ENCODE data around the gene CTNND2. TPM values are rescaled to one million over a fixed set of nuclear protein-coding genes. Genes with fewer than 3 reads are reported as not detected.

The CTNND2 gene
- total RNA-seq, 4 donors from 2014 or later = 1.3 to 2.5 (median 2.1) TPM

- H3K4me3 ChIP-seq = no peak overlapping the region
- TF ChIP-seq POLR2A (IDR thresholded peaks at IDR 0.05; ENCODE audit: low read depth) (no peak), POLR2AphosphoS5 (IDR thresholded peaks at IDR 0.05) (no peak), CTCF (IDR thresholded peaks at IDR 0.05) (no peak), EP300 (IDR thresholded peaks at IDR 0.05) (no peak)
- no peak for DNase-seq (ENCODE audit: extremely low spot score)
- H3K27me3 ChIP-seq = no peaks in the 10 kb centered on the region
- WGBS = 68% methylated on average over 5 of the region's 5 CpGs
- no peaks in the 10 kb centered on the region for H3K9me3 ChIP-seq
- intact Hi-C loops (cut with DNase I) = loop anchor here (5.0 kb wide), 1 partner anchor 485 kb away; no protein-coding TSS in a partner anchor
- no peak overlapping the region for H3K27ac ChIP-seq (replicated peaks in 1 of 4)
- no peaks in the 10 kb centered on the region for H3K4me1 ChIP-seq
- no peaks in the 10 kb centered on the region for H3K36me3 ChIP-seq
Observed at GRCh38 chr5:11181940-11182339, 722.3 kb downstream of the CTNND2 start.

- Histone ChIP-seq H3K4me1 (no peaks in the 10 kb centered on the region), H3K4me3 (no peak overlapping the region), H3K27me3 (no peaks in the 10 kb centered on the region), H3K27ac (replicated peaks in 1 of 4) (no peak overlapping the region), H3K9me3 (no peaks in the 10 kb centered on the region), H3K36me3 (no peaks in the 10 kb centered on the region)
- intact Hi-C loops (cut with DNase I) = loop anchor here (5.0 kb wide), 1 partner anchor 484 kb away; no protein-coding TSS in a partner anchor
- 100% methylated on average over 4 of the region's 6 CpGs for WGBS
- TF ChIP-seq POLR2A (IDR thresholded peaks at IDR 0.05; ENCODE audit: low read depth) (no peak), EP300 (IDR thresholded peaks at IDR 0.05) (no peak), POLR2AphosphoS5 (IDR thresholded peaks at IDR 0.05) (no peak), CTCF (IDR thresholded peaks at IDR 0.05) (no peak)
- no peak for DNase-seq (ENCODE audit: extremely low spot score)
Observed at GRCh38 chr5:11180890-11181289, 723.4 kb downstream of the CTNND2 start.

GRCh38 chr5:11177999-11178711, 726.1 kb downstream of the CTNND2 start:
- Histone ChIP-seq H3K27ac (replicated peaks in 1 of 4) (no peak overlapping the region), H3K27me3 (no peaks in the 10 kb centered on the region), H3K4me3 (no peak overlapping the region), H3K9me3 (no peaks in the 10 kb centered on the region), H3K4me1 (no peaks in the 10 kb centered on the region), H3K36me3 (no peaks in the 10 kb centered on the region)
- intact Hi-C loops (cut with DNase I) = no loop called here
- TF ChIP-seq CTCF (IDR thresholded peaks at IDR 0.05) = no peak
- TF ChIP-seq POLR2A (IDR thresholded peaks at IDR 0.05; ENCODE audit: low read depth) = no peak
- TF ChIP-seq POLR2AphosphoS5 (IDR thresholded peaks at IDR 0.05) = no peak
- TF ChIP-seq EP300 (IDR thresholded peaks at IDR 0.05) = no peak
- no peak for DNase-seq (ENCODE audit: extremely low spot score)
- 92% methylated on average over 2 of the region's 2 CpGs for WGBS

- Histone ChIP-seq H3K27ac (replicated peaks in 1 of 4) (no peak overlapping the region), H3K4me1 (no peaks in the 10 kb centered on the region), H3K27me3 (no peaks in the 10 kb centered on the region), H3K4me3 (no peak overlapping the region), H3K36me3 (no peaks in the 10 kb centered on the region), H3K9me3 (no peaks in the 10 kb centered on the region)
- WGBS = 77% methylated on average over 7 of the region's 7 CpGs
- intact Hi-C loops (cut with DNase I) = no loop called here
- no peak for DNase-seq (ENCODE audit: extremely low spot score)
- TF ChIP-seq EP300 (IDR thresholded peaks at IDR 0.05) (no peak), CTCF (IDR thresholded peaks at IDR 0.05) (no peak), POLR2A (IDR thresholded peaks at IDR 0.05; ENCODE audit: low read depth) (no peak), POLR2AphosphoS5 (IDR thresholded peaks at IDR 0.05) (no peak)
Observed at GRCh38 chr5:11174591-11174990, 729.7 kb downstream of the CTNND2 start.

- intact Hi-C loops (cut with DNase I) = no loop called here
- H3K27me3 ChIP-seq = no peaks in the 10 kb centered on the region
- no peak for DNase-seq (ENCODE audit: extremely low spot score)
- H3K4me3 ChIP-seq = no peak overlapping the region
- H3K27ac ChIP-seq (replicated peaks in 1 of 4) = no peak overlapping the region
- TF ChIP-seq POLR2A (IDR thresholded peaks at IDR 0.05; ENCODE audit: low read depth) (no peak), EP300 (IDR thresholded peaks at IDR 0.05) (no peak), POLR2AphosphoS5 (IDR thresholded peaks at IDR 0.05) (no peak), CTCF (IDR thresholded peaks at IDR 0.05) (no peak)
- H3K4me1 ChIP-seq = no peaks in the 10 kb centered on the region
- H3K9me3 ChIP-seq = no peaks in the 10 kb centered on the region
- 67% methylated on average over 5 of the region's 5 CpGs for WGBS
- H3K36me3 ChIP-seq = no peaks in the 10 kb centered on the region
Observed at GRCh38 chr5:11172484-11172883, 731.8 kb downstream of the CTNND2 start.

All from esophagus muscularis mucosa (tissue), 4 donors.